GM23248 (cell line): ENCODE results near the gene NDST3.

Source experiments
- EZH2 ChIP-seq: fragments of 200-600 bp; sonication (generic); IDR thresholded peaks from 2 replicates; pipeline ENCODE4 v1.6.1; 2018; ENCODE audit warnings: antibody characterized with exemption, mild to moderate bottlenecking; ENCODE audit not compliant: insufficient read depth, poor library complexity, severe bottlenecking
- EZH2phosphoT487 ChIP-seq: fragments of 200-600 bp; sonication (generic); IDR thresholded peaks from 2 replicates; pipeline ENCODE4 v1.6.1; 2018; ENCODE audit warnings: antibody characterized with exemption, moderate library complexity, mild to moderate bottlenecking, low read depth; ENCODE audit not compliant: insufficient read depth

GRCh38 chr4:117986321-117986720 lies 48.0 kb upstream of the NDST3 start:
- TF ChIP-seq EZH2 (no peak), EZH2phosphoT487 (no peak)
